GM19240 (cell line): Measurements from ENCODE around the gene FUOM.
"Not testable (repeated sequence)": the region's sequence is repeated elsewhere in the genome, so short reads cannot be mapped to it uniquely, and the experiment has no call there.

Source experiments
- DNase-seq: peaks from one replicate; pipeline ENCODE4 v3.0.0; 2011; ENCODE audit warnings: low spot score; ENCODE audit not compliant: insufficient read length

FUOM gene

DNA sequence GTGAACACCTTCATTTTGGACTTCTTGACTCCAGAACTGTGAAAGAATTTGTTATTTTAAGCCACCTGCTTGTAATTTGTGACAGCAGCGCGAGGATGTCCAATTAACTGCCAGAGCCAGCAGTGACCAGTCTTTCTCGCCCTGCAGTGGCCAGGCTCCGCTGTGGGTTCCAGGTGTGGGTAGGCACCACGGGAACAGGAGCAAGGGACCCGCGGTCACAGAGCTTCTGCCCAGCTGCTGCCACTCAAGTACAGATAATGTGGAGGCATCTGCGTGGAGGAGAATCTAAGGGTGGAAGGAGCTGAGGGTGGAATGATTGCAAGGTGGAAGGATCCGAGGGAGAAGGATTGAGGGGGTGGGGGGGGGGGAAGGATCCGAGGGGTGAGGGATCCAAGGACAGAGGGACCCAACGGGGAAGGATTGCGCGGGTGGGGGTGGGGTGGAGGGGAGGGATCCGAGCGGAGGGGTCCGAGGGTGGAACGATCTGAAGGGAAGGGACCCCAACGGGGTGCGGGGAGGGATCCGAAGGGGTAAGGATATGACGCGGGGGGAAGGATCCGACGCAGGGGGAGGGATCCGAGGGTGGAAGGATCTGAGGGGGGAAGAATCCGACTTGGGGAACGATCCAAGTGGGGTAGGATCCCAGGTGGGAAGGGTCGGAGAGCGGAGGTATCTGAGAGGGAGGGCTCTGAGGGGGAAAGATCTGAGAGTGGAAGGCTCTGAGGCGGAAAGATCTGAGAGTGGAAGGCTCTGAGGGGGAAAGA lies 24.7 kb downstream of the FUOM start:
- no peak for DNase-seq

DNA sequence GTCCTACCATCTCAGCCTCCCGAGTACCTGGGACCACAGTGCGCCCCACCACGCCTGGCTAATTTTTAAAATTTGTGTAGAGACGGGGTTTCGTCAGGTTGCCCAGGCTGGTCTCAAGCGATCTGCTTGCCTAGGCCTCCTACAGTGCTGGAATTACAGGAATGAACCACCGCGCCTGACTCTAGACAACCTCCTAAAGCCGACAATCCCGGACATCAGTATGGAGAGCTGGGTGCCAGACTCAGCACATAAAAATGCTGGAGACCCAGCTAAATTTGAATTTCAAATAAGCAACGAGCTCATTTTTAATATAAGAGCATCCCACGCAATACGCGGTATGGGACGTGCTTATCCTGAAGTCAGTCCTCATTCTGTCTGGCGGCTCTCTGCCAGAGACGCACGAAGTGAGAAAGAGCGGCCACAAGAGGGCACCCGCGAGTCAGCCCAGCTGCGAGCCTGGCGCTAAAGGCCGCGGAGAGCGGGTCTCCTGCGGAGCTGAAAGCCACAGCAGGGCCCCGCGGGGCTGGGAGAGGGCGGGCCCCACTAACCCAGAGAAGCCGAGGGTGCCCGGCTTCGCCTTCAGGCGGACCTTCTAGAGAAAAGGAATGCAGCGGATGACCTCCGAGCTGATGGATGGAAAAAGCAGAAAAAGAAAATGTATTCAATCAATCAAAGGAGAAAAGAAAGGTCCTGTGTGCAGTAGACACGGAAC lies 28.2 kb downstream of the FUOM start:
- peak; percentile 99 for DNase-seq

GRCh38 chr10:133328358-133329343 lies 29.2 kb downstream of the FUOM start:
- DNase-seq: no peak

- no peak for DNase-seq
These were observed 30.0 kb downstream of the FUOM start for GRCh38 chr10:133327651-133328357.

- DNase-seq: no peak
These were observed 30.8 kb downstream of the FUOM start for GRCh38 chr10:133326745-133327650.

GRCh38 chr10:133326223-133326551 lies 31.6 kb downstream of the FUOM start:
- no peak for DNase-seq

DNA sequence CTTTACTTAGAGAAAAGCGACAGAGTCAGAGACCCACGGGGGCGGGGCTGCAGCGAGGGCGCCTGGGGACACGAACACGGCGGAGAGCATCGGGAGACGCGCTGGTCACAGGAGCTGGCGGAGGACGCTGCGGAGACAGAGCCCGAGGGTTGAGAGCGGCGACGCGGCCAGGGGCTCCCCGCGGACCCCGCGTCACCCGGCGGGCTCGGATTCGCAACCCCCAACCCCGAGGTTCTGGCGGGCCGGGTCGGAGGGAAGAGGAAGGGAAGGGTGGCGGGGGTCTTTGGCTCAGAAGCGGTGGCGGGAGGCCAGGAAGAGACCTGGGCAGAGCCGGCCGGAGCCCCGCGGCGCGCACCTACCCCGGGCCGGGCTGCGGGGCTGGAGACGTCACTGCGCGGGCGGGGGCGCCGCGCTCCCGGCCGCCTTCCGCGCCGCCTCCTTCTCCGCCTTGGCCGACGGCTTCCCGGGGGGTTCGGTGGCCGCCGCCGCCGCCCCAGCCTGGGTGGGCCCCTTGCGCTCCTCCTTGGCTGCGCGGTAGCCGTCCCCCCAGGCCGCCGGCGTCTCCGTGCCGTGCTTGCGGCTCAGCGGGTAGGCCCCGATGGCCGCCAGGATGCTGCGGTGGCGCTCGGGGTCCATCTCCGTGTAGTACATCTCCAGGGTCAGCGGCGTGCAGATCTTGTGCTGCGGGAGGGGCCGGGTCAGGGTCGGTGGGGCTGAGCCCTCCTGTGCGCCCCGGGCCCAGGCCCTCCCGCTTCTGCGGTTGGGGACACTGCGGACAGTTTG lies 32.2 kb downstream of the FUOM start:
- DNase-seq: no peak

GRCh38 chr10:133324857-133325260 lies 33.0 kb downstream of the FUOM start:
- DNase-seq: no peak

- DNase-seq: no peak
These were observed 33.5 kb downstream of the FUOM start for GRCh38 chr10:133324198-133324792.

DNA sequence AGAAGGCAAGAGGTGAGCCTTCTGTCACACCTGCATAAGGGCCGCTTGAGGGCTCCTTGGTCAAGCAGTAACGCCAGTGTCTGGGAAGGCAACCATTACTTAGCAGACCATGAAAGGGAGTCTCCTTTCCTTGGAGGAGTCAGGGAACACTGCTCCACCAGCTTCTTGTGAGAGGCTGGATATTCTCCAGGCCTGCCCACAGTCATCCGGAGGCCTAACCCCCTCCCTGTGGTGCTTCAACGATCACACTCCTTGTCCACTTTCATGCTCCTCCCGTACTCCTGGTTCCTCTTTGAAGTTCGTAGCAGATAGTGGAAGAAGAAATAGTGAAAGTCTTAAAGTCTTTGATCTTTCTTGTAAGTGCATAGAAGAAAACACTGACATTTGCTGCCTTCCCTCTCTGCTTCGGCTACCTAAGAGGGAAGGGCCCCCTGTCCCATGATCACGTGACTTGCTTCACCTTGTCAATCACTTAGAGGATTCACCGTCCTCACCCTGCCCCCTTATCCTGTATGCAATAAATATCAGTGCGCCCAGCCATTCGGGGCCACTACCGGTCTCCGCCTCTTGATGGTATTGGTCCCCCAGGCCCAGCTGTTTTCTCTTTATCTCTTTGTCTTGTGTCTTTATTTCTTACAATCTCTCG lies 35.6 kb downstream of the FUOM start:
- not testable (repeated sequence) for DNase-seq

GRCh38 chr10:133320852-133321422 lies 36.9 kb downstream of the FUOM start:
- not testable (repeated sequence) for DNase-seq

DNA sequence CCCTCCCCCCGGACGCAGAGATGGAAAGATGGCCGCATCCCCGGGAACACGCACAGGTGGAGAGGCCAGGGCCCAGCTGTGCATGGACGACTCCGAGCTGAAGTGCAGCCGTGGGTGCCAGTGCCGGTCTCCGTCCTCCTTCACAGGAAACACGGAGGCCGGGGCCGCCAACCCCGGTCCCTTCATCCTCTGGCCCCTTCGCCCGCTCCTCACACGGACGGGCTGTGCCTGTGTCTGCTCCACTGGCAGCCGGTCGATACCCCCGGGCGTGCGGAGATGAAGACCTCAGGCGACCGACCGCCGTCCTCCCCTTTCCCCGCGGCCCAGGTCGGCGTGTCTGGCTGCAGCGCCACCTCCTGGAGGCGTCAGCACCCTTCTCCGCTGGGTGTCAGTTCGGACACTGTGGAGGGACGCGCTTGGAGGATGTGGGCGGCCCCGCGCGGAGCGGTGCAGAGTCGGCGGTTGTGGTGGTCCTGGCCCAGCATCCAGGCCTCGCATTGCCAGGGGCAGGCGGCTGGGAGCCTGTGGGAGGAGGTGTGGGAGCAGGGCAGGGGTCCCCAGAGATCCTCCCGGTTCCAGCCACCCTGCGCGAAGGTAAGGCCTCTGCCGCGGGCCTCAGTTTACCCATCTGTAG lies 39.2 kb downstream of the FUOM start:
- DNase-seq: no peak

- no peak for DNase-seq
These were observed 41.1 kb downstream of the FUOM start for GRCh38 chr10:133316732-133317131.

DNA sequence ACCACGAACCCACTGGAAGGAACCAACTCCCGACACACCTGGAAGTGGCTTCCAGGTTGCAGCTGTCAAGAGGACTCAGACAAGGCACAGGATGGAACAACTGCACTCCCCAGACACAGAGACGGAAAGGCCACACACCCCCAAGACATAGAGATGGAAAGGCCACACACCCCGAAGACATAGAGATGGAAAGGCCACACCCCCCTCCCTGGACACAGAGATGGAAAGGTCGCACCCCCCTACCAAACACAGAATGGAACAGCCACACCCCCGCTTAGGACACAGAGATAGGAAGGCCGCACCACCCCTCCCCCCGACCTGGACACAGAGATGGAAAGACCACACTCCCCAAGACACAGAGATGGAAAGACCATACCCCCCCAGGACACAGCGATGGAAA lies 41.6 kb downstream of the FUOM start:
- DNase-seq: no peak

GRCh38 chr10:133315847-133316246 lies 42.0 kb downstream of the FUOM start:
- DNase-seq: no peak

DNA sequence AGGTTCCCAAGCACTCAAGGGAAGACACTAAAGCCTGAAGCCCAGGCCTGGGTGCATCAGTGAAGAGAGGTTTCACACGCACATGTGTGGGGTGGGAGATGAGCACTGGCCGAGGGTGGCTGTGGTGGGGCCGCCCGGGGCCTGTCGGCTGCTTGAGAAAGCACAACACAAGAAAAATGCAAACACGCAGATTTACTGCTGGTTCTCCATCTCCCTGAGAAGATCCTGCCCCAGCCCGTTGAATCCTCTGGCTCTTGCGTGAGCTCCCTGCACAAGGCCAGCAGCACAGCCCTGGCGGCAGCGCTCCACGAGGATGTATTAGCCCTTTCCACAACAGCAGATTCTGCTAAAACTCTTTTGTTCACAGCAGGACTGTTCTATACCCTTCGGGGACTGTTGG lies 42.9 kb downstream of the FUOM start:
- no peak for DNase-seq

DNA sequence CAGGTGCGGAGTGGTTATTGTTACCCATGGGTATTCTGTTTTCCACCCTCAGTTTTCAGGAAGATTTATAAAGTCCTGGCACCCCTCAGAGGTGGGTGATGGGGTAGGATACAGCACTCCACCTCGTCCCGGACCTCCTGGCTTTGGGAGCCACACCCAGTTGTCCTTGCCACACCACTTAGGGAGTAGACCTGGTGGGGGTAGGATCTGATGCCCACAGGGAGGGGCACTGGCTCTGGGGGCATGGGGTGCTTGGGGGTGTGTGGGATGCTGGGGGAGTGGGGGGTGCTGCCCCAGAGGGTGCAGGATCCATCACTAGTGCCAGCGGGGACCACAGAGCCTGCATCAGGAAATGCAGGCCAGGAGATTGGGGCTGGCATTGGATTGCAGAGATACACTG lies 44.6 kb downstream of the FUOM start:
- DNase-seq: no peak

GRCh38 chr10:133312769-133313145 lies 45.1 kb downstream of the FUOM start:
- DNase-seq: no peak
